Lower leg skin (tissue), 3 donors: Measurements from ENCODE around the gene REL.

ENCODE experiments used
- POLR2A ChIP-seq, 2 donors: fragments of 450-650 bp; IDR thresholded peaks; one replicate each; pipeline ENCODE4 v1.6.1; 2016 to 2017; ENCODE audit warnings: antibody characterized with exemption in 2 of 2, mild to moderate bottlenecking in 1 of 2, moderate library complexity in 1 of 2
- TF ChIP-seq, protein P1 (sequence below), 3 donors: fragments of 450-650 bp; IDR thresholded peaks; one replicate each; pipeline ENCODE4 v1.5.1; 2016; ENCODE audit warnings: antibody characterized with exemption in 3 of 3, mild to moderate bottlenecking in 3 of 3, moderate library complexity in 2 of 3

DNA sequence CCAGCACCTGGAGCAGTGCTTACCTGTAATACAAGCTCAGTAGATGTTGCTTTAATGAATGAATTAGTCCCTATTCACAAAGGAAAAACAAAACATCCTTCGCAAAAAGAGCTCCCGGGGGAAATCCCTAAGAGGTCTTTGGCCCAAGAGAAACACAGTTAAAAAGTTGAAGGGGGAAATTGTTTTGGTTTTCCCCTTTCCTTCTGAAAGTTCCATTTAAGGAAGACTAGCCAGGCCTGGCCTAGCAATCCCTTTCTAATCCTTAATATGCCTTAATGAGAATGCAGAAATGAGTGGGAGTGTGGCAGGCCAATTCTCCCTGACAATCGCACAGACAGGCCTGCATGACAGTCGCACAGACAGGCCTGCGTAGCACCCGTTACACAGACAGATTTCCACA, 33.5 kb upstream of the REL start:
- TF ChIP-seq, protein P1, sequence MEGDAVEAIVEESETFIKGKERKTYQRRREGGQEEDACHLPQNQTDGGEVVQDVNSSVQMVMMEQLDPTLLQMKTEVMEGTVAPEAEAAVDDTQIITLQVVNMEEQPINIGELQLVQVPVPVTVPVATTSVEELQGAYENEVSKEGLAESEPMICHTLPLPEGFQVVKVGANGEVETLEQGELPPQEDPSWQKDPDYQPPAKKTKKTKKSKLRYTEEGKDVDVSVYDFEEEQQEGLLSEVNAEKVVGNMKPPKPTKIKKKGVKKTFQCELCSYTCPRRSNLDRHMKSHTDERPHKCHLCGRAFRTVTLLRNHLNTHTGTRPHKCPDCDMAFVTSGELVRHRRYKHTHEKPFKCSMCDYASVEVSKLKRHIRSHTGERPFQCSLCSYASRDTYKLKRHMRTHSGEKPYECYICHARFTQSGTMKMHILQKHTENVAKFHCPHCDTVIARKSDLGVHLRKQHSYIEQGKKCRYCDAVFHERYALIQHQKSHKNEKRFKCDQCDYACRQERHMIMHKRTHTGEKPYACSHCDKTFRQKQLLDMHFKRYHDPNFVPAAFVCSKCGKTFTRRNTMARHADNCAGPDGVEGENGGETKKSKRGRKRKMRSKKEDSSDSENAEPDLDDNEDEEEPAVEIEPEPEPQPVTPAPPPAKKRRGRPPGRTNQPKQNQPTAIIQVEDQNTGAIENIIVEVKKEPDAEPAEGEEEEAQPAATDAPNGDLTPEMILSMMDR (IDR thresholded peaks at IDR 0.05): no peak
- no peak for TF ChIP-seq POLR2A (IDR thresholded peaks at IDR 0.05)
